Kidney (tissue), 22 donors: ENCODE measurements around the gene NEK11. TPM values are rescaled to one million over a fixed set of nuclear protein-coding genes. Genes with fewer than 3 reads are reported as not detected.
A peak's percentile ranks its signal among the peaks of the same experiment; 100 is the strongest.

Experiments
- DNase-seq, 5 donors: peaks; one replicate each; pipeline ENCODE4 v3.0.0-alpha.2; 2013 to 2020
- FAIRE-seq: peaks from 2 replicates; lab custom pipeline; 2012; peaks lifted over from hg19 to GRCh38; lab: Jason Lieb, UNC
- H3K27ac ChIP-seq, 2 donors: one replicate each; pipeline ENCODE4 v1.7.0; 2013; ENCODE audit warnings: low read depth in 2 of 2, low read length in 2 of 2, inconsistent platforms in 1 of 2
- H3K27me3 ChIP-seq: one replicate; pipeline ENCODE4 v1.7.1; 2013; ENCODE audit warnings: low read length, inconsistent platforms; ENCODE audit not compliant: control insufficient read depth, insufficient read depth
- H3K36me3 ChIP-seq, 3 donors: one replicate each; pipeline versions ENCODE4 v1.7.0 to v1.7.1; 2013; ENCODE audit warnings: low read length in 3 of 3, control low read depth in 1 of 3, inconsistent platforms in 1 of 3; ENCODE audit not compliant: insufficient read depth in 3 of 3, control insufficient read depth in 2 of 3
- H3K4me1 ChIP-seq, 3 donors: one replicate each; pipeline versions ENCODE4 v1.7.0 to v1.7.1; 2013; ENCODE audit warnings: low read length in 3 of 3, inconsistent platforms in 1 of 3, low read depth in 1 of 3; ENCODE audit not compliant: control insufficient read depth in 2 of 3, insufficient read depth in 2 of 3
- H3K4me3 ChIP-seq, 3 donors: one replicate each; pipeline versions ENCODE4 v1.7.0 to v1.8.1; 2013; ENCODE audit warnings: low read length in 3 of 3, control low read depth in 1 of 3, inconsistent platforms in 1 of 3
- H3K9ac ChIP-seq, 3 donors: one replicate each; pipeline versions ENCODE4 v1.7.0 to v1.7.1; 2013; ENCODE audit warnings: low read length in 3 of 3, control low read depth in 1 of 3, inconsistent platforms in 1 of 3
- H3K9me3 ChIP-seq, 3 donors: one replicate each; pipeline versions ENCODE4 v1.7.0 to v1.7.1; 2013; ENCODE audit warnings: low read length in 3 of 3, control low read depth in 1 of 3, inconsistent platforms in 1 of 3; ENCODE audit not compliant: control insufficient read depth in 2 of 3, insufficient read depth in 1 of 3
- intact Hi-C: fragments of 100-400 bp; cut with DNase I; formaldehyde crosslinking; loops from one replicate; pipeline ENCODE4 v1.11.1; 2022
- long read RNA-seq, 10 donors: library from polyadenylated mRNA in 1 of 10; unstranded in 1 of 10; transcript quantifications; one replicate each; pipeline ENCODE4 v2.0.0 and lab custom pipeline, GENCODE V29; 2021 to 2026
- polyA plus RNA-seq: library from polyadenylated mRNA; stranded (reverse); fragments of 350-450 nt; fragmentation: Illumina TruSeq; extraction: RNeasy Lipid Tissue Mini Kit (QIAGEN cat#74804); gene quantifications from one replicate; pipeline ENCODE4 v1.2.3, GENCODE V29; 2014; ENCODE audit warnings: low read depth, low replicate concordance; ENCODE audit not compliant: insufficient read depth
- total RNA-seq: library from RNA; stranded (reverse); fragmentation: NEBNext Ultra II Directional; extraction: Animal tissue kit (Norgen Biotek cat#: 25700); gene quantifications from one replicate; pipeline ENCODE4 v1.2.1, GENCODE V29; 2021
- TF ChIP-seq, protein P1 (sequence below): IDR thresholded peaks from 3 replicates; pipeline ENCODE4 v1.5.1; 2012; ENCODE audit warnings: mild to moderate bottlenecking, moderate library complexity, borderline replicate concordance; ENCODE audit not compliant: insufficient read depth; ENCODE audit errors: extremely low read depth
- donor health status: control.
- donor health status: control.
- donor health status: control.
- donor health status: control.
- donor health status: control.
- donor health status: DM: yes; HTN: yes; CAD: no.
- donor health status: Normal renal cell carcinoma (clear cell type).

Gene NEK11, protein sequence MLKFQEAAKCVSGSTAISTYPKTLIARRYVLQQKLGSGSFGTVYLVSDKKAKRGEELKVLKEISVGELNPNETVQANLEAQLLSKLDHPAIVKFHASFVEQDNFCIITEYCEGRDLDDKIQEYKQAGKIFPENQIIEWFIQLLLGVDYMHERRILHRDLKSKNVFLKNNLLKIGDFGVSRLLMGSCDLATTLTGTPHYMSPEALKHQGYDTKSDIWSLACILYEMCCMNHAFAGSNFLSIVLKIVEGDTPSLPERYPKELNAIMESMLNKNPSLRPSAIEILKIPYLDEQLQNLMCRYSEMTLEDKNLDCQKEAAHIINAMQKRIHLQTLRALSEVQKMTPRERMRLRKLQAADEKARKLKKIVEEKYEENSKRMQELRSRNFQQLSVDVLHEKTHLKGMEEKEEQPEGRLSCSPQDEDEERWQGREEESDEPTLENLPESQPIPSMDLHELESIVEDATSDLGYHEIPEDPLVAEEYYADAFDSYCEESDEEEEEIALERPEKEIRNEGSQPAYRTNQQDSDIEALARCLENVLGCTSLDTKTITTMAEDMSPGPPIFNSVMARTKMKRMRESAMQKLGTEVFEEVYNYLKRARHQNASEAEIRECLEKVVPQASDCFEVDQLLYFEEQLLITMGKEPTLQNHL
- 13.2 TPM for total RNA-seq
- 7.9 TPM for polyA plus RNA-seq
- long read RNA-seq, donor 1, result 0 reads
- long read RNA-seq, donor 2, partial matches to known transcripts, result 6 of 6 reads
- long read RNA-seq, donor 2, other reads (novel, unspliced or antisense), result 0 of 6 reads
- long read RNA-seq, donor 3, partial matches to known transcripts, result 10 of 10 reads
- long read RNA-seq, donor 3, other reads (novel, unspliced or antisense), result 0 of 10 reads
- long read RNA-seq, donor 4, result 0 reads
- long read RNA-seq, donor 5, result 0 reads
- long read RNA-seq, donor 6, partial matches to known transcripts, result 12 of 12 reads
- long read RNA-seq, donor 6, other reads (novel, unspliced or antisense), result 0 of 12 reads
- long read RNA-seq, donor 7, partial matches to known transcripts, result 0 of 16 reads
- long read RNA-seq, donor 7, other reads (novel, unspliced or antisense), result 13 of 16 reads
- long read RNA-seq, donor 8, partial matches to known transcripts, result 0 of 1 reads
- long read RNA-seq, donor 8, other reads (novel, unspliced or antisense), result 0 of 1 reads
- long read RNA-seq, donor 9, partial matches to known transcripts, result 0 of 1 reads
- long read RNA-seq, donor 9, other reads (novel, unspliced or antisense), result 0 of 1 reads
- long read RNA-seq, donor 10, partial matches to known transcripts, result 7 of 8 reads
- long read RNA-seq, donor 10, other reads (novel, unspliced or antisense), result 0 of 8 reads

DNA sequence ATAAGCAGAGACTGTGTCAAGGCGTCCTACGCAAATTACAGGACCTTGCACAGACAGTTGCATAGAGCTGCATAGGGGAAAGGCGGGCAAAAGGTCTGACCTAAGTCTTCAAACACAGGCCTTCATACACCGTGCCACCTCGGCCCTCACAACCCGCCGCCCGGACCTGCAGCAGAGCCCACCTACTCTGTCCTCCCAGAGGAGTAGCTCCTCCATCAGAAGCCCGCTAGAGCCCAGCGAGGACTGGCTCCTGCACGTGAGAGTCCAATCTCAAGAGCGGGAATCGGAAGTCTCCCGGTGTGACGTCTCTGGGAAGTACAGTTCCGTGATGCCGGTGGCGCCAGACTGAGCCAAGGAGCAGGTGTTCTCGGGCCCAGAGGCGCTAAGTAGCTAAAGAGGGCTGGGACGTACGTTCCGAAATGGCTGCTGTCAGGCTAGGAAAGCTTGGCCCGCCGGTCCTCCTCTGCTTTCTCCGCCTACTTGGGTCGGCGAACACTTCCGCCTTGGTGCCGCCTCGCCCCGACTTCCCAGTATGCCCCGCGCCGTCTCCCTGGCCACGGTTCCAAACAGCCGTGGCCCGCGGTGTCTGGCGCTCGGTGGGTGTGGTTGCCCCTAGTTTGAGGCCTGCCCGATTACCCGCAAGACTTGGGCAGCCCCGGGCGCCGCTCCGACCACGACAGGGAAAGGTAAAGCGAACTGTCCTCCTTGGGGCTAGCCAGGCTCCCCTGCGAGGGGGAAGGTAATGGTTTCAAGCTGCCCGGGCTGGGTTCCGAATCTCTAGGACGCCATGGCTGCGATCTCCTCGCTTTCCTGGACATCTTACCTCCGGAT, at the start of gene NEK11, which contains the start of gene ASTE1:
Gene NEK11, plus strand, starts transcription at position 557 of the 831 bp plus-strand sequence. CDS start 2,832 bp downstream, outside the sequence.
Gene ASTE1, minus strand, starts transcription at position 505 of the 831 bp plus-strand sequence. CDS start 1,519 bp downstream, outside the sequence.
- FAIRE-seq (no peak), DNase-seq (peak; percentile 90 to 96 (median 94))
- peak within 1 kb of the TSS; percentile 82 to 93 for H3K27ac ChIP-seq
- H3K4me3 ChIP-seq, result peak within 1 kb of the TSS; percentile 89 to 96 (median 96)
- peaks cover 0 to 5% (median 3%) of the 10 kb centered on the region in 3 donors for H3K36me3 ChIP-seq
- no peaks in the 10 kb centered on the region for H3K27me3 ChIP-seq
- TF ChIP-seq, protein P1, sequence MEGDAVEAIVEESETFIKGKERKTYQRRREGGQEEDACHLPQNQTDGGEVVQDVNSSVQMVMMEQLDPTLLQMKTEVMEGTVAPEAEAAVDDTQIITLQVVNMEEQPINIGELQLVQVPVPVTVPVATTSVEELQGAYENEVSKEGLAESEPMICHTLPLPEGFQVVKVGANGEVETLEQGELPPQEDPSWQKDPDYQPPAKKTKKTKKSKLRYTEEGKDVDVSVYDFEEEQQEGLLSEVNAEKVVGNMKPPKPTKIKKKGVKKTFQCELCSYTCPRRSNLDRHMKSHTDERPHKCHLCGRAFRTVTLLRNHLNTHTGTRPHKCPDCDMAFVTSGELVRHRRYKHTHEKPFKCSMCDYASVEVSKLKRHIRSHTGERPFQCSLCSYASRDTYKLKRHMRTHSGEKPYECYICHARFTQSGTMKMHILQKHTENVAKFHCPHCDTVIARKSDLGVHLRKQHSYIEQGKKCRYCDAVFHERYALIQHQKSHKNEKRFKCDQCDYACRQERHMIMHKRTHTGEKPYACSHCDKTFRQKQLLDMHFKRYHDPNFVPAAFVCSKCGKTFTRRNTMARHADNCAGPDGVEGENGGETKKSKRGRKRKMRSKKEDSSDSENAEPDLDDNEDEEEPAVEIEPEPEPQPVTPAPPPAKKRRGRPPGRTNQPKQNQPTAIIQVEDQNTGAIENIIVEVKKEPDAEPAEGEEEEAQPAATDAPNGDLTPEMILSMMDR, result no peak
- peaks cover 3 to 13% (median 5%) of the 10 kb centered on the region in 3 donors for H3K4me1 ChIP-seq
- intact Hi-C loops, result no loop called here
- no peaks in the 10 kb centered on the region for H3K9me3 ChIP-seq
- peak within 1 kb of the TSS; percentile 89 to 95 (median 92) for H3K9ac ChIP-seq

DNA sequence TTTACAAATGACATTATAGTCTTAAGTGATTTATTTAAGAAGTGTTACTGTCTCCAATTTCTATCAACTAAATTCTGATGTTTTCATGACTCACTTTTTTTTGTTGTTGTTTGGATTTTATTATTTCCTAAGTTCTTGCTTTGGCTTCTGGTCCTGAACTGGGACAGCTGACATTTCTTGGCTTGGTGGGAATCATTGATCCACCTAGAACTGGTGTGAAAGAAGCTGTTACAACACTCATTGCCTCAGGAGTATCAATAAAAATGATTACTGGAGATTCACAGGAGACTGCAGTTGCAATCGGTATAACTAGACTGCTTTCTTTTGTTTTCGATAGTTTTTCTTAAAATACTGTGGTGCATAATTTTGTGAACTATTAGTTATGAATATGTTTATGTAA, 47.6 kb upstream of the NEK11 start:
- H3K4me3 ChIP-seq, result no peak overlapping the region

More for the DNA sequence above, 47.6 kb upstream of the NEK11 start:
- no peaks in the 10 kb centered on the region for H3K9me3 ChIP-seq
- FAIRE-seq (no peak), DNase-seq (no peak)
- no peak overlapping the region for H3K9ac ChIP-seq
- H3K27ac ChIP-seq, result no peak overlapping the region
- intact Hi-C loops, result no loop called here
- no peaks in the 10 kb centered on the region for H3K4me1 ChIP-seq
- H3K27me3 ChIP-seq, result no peaks in the 10 kb centered on the region
- peaks cover 0 to 7% (median 6%) of the 10 kb centered on the region in 3 donors for H3K36me3 ChIP-seq
- TF ChIP-seq, protein P1, result no peak
